ENCODE data around the gene SNX21.

The SNX21 gene

DNA sequence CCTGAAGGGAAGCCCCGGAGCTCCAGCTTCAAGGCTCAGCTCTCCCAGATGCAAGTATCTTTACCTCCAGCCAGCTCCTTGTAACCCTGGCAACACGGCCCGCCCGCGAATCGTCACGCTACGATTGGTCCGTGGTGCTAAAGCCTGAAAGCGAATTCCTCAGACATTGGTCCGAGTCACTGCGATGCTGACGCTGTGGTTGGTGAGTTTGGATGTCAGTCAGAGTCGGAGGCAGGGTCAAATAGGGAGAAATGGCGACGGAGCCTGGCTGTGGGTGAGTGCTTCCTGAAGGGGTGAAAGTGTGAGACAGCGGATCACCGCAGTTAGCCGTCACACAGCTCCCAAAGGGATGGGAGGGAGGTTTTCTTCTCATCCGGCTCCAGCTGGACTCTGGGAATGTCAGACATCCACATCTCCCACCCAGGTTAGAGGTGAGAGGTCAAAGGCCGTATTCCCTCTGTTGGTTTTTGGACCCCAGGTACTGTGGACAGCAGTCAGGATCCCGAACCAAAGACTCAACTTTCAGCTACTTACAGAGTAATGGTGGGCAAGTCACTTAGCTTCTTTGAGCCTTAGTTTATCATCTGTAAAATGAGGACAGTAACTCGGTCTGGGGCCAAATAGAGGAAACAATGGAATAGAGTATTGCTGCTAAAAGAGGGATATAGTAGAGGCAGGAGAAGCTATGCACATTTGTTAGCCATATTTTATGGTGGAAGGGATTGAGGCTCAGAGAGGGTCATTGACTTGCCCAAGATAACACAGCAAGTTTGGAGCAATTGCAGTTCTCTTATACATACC, 47.6 kb downstream of the SNX21 start, which contains the start of gene ZSWIM1:
Gene ZSWIM1 (plus strand): TSS at position 240 of the 801 bp plus-strand sequence. CDS start 1,366 bp downstream, outside the sequence.
- DNase-seq (ENCODE audit: low spot score), result peak; percentile 100

DNA sequence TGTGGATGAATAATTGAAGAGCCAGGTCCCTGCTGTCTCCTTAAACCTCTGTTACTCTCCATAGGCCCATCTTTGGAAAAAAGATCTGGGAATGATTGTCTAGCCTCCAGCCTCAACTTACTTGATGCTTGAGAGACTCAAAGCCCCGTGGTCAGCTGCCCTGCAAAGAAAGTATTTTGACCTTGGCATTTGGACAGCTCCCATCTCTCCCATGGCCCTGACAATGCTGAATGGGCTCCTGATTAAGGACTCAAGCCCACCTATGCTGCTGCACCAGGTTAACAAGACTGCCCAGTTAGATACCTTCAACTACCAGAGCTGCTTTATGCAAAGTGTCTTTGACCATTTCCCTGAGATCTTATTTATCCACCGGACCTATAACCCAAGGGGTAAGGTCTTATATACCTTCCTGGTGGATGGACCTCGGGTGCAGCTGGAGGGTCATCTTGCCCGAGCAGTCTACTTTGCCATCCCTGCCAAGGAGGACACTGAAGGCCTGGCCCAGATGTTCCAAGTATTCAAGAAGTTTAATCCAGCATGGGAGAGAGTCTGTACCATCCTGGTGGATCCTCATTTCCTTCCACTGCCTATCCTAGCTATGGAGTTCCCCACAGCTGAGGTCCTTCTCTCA, 49.0 kb downstream of the SNX21 start:
- no peak for DNase-seq (ENCODE audit: low spot score)

DNA sequence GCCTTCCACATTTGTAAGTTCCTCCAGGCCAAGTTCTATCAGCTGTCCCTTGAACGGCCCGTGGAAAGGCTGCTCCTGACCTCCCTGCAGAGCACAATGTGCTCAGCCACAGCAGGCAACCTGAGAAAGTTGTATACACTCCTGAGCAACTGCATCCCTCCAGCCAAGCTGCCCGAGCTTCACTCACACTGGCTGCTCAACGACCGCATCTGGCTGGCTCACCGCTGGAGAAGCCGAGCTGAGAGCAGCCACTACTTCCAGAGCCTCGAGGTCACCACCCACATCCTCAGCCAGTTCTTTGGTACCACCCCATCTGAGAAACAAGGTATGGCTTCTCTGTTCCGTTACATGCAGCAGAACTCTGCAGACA, 49.5 kb downstream of the SNX21 start:
- DNase-seq (ENCODE audit: low spot score), result no peak

DNA sequence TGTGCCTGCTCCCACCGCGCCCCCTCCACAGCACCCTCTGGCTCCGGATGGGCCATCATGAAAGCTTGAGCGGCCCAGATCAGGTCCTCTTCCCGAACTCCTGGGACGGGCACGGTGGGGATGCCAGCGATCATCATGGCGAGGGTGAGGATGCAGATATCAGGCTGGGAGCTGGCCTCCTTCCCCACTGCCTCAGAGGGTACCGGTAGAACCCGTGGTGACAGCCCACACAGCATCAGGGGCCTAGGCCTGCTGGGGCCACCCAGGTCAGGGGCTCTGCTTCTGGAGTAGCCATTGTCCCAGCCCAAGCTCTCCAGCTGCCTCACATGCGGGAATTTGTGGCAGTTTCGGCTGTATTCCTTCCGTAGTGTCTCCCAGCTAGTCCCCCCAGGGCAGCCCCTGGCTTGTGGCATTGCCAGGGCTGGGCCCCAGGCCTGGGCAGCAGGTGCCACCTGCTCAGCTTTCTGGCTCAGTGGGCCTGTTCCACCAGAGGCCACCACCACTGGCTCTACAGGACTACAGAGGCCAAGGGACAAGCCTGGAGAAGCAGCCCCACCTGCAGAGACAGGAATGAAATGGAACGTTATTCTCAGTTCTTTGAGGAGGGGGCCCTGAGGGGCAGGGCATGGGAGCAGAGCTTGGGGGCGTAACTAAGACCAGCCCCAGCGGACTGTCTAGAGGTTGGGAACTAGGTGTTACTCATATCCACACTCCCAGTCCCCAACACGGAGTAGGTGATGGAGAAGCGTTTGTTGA, 53.2 kb downstream of the SNX21 start:
- DNase-seq (ENCODE audit: low spot score), result no peak

DNA sequence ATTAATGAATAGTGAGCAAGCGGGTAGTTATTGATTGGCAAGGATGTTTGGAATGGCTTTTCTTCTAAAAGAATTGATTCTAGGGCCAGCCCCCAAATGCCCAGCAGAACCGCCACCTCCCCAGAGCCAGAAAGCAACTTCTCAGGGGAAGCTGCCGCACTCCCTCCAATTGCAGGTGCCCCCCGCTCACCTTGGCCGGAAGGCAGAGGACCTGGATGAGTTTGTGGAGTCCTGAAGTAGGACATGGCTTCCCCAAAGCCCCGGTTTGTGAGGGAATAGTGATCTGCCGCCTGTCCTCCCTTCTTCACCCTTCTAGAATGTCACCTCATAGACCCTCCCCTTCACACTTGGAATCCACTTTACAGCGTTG, 53.7 kb downstream of the SNX21 start, which contains the start of gene SPATA25:
Gene SPATA25 (minus strand): TSS at position 277 of the 370 bp plus-strand sequence. CDS start 32 bp downstream, at position 245.
- DNase-seq (ENCODE audit: low spot score), result no peak

DNA sequence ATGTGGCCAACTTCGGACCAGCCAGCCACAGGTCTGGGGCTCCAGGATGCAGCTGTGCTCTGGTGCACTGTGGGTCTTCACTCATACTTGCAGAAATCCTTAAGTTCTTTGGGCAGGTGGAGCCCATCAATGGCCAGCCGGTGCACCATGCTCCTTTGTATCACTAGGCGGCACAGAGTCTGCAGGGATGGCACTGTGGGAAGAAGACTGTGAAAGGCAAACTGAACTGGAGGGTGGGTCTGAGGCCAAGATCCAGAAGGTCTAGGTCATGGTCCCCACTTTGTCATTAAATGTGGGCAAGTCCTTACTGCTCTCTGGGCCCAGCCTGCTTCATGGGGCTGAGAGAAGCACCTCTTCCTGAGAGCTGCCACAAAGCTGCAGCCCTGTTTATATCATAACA, 55.1 kb downstream of the SNX21 start:
- DNase-seq (ENCODE audit: low spot score), result no peak

DNA sequence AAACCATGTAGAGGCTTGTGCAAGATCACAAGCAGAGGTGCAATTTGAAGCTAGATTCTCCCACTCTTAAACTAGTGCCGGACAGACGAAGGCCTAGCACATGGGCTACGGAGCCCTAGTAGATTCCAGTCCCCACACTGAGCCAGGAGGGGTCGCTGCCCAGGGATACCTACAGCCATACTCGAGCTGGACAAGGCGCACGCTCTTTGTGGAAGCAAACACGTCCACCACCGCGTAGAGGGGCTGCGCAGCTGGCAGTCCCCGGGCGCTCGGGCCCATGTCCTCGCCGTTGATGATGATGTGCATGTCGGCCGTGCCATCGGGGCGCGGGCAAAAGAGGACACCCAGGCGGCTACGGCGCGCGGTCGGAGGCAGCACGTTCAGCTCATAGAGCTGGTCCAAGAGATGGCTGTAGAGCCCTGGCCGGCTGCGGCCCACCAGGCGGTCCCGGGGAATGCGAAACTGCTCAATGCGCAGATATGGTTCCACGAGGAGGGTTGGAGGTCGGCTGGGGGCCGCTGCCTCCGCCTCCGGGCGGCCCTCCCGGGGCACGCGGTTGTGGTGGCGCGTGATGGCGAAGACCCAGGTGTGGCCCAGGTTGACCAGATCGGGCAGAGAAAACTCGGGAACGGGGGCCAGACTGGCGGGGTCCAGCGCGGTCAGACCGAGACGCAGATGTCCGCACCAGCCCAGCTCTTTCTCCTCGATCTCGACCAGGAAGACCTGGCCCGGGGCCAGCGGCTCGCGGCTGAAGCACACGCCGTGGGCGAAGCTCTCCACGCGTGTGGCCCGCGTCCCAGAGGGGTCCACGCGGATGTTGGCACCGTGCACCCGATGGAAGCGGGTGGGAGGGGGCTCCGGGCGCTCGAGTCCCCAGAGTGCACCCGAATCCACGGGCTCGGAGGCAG, 56.7 kb downstream of the SNX21 start:
- DNase-seq (ENCODE audit: low spot score), result peak; percentile 59

DNA sequence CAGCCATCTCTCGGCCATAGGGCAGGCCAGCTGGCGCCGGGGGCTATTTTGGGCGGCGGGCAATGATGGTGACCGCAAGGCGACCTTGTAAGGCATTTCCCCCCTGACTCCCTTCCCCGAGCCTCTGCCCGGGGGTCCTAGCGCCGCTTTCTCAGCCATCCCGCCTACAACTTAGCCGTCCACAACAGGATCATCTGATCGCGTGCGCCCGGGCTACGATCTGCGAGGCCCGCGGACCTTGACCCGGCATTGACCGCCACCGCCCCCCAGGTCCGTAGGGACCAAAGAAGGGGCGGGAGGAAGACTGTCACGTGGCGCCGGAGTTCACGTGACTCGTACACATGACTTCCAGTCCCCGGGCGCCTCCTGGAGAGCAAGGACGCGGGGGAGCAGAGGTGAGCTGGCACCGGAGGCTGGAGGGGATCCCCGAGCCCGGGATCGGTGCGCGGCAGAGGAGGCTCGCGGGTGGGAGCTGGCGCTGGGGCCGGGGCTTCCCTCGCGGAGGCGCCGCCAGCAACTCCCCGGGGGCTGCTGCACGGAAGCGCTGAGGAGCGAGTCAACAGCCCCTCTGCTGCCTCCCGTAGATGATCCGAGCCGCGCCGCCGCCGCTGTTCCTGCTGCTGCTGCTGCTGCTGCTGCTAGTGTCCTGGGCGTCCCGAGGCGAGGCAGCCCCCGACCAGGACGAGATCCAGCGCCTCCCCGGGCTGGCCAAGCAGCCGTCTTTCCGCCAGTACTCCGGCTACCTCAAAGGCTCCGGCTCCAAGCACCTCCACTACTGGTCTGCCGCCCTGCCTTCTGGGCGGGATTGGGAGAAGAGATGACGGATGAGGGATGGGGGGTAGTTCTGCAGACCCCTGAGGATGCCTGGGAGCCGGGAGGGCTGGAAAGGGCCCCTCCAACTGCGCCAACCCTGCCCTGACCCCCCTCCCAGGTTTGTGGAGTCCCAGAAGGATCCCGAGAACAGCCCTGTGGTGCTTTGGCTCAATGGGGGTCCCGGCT, 57.7 kb downstream of the SNX21 start, which contains the start of the genes CTSA and NEURL2:
Gene CTSA (plus strand): TSS at position 351 of the 999 bp plus-strand sequence. CDS start 234 bp downstream, at position 585.
Gene NEURL2 (minus strand): TSS at position 224 of the 999 bp plus-strand sequence. CDS start 217 bp downstream, at position 7.
- peak; percentile 86 for DNase-seq (ENCODE audit: low spot score)

DNA sequence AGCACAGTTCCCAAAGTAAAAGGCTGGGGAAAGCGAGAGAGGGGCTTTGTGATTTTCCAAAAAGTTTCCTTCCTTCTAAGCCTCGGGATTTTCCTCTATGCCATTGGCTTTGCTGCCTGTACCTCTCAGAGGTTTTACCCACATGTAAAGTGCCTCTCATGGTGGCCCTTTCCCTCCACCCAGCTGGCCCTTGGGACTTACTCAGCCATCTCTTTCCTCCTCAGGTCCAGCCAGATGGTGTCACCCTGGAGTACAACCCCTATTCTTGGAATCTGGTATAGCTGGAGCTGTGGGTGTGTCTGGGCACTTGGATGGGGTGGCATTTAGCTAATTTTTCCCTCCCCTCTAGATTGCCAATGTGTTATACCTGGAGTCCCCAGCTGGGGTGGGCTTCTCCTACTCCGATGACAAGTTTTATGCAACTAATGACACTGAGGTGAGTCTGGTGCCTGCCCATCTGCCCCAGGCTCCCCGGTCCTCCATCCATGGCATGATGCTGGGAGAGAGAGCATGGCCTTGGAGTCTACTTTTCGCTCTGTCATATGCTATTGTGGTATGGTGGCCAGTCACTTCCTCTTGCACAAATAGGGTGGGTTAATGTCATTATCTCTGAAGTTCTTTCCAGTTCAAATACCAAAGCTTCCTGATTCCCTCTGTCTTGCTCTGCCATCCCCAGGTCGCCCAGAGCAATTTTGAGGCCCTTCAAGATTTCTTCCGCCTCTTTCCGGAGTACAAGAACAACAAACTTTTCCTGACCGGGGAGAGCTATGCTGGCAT, 58.6 kb downstream of the SNX21 start:
- DNase-seq (ENCODE audit: low spot score), result no peak

All from pons (tissue), 1 donor.